H1 (cell line): Measurements from ENCODE around the gene PEX14. TPM values are rescaled to one million over a fixed set of nuclear protein-coding genes. Genes with fewer than 3 reads are reported as not detected.

ENCODE experiments used
- CTCF ChIA-PET: fragments of 300-600 bp; sonication (Branson Sonifier 250); formaldehyde crosslinking; loops from one replicate; lab custom pipeline; 2021; ENCODE audit not compliant: partially characterized antibody; lab: Charles Lee
- POLR2A ChIA-PET: fragments of 300-600 bp; sonication (Branson Sonifier 250); formaldehyde crosslinking; loops from one replicate; lab custom pipeline; 2021; ENCODE audit warnings: inconsistent platforms; ENCODE audit not compliant: partially characterized antibody; lab: Charles Lee
- DNase-seq, 2 experiments: peaks; one replicate each; pipeline versions ENCODE4 v3.0.0 to v3.0.0-alpha.2; 2010 to 2022; ENCODE audit warnings: low spot score in 2 of 2, low read depth in 1 of 2, mixed read lengths in 1 of 2
- FAIRE-seq: peaks from 2 replicates; lab custom pipeline; 2011; peaks lifted over from hg19 to GRCh38; lab: Jason Lieb, UNC
- H2AFZ ChIP-seq: 2 replicates; pipeline ENCODE4 v1.8.1; 2012; ENCODE audit warnings: low read length, inconsistent platforms
- H2AK5ac ChIP-seq: 2 replicates; pipeline ENCODE4 v1.6.1; 2013; ENCODE audit warnings: low read depth, low read length
- H2BK120ac ChIP-seq: replicated peaks from 2 replicates; pipeline ENCODE3; 2013; ENCODE audit warnings: low read depth, low read length, inconsistent platforms
- H2BK12ac ChIP-seq: 2 replicates; pipeline ENCODE4 v1.6.1; 2013; ENCODE audit warnings: low read depth, low read length
- H2BK15ac ChIP-seq: 2 replicates; pipeline ENCODE4 v1.6.1; 2013; ENCODE audit warnings: low read length
- H2BK20ac ChIP-seq: 2 replicates; pipeline ENCODE4 v1.6.1; 2013; ENCODE audit warnings: low read length
- H2BK5ac ChIP-seq: 2 replicates; pipeline ENCODE4 v1.6.1; 2013; ENCODE audit warnings: low read depth, low read length
- H3K14ac ChIP-seq: 2 replicates; pipeline ENCODE4 v1.6.1; 2013; ENCODE audit warnings: inconsistent platforms; ENCODE audit not compliant: insufficient read length
- H3K18ac ChIP-seq: 2 replicates; pipeline ENCODE4 v1.6.1; 2013; ENCODE audit warnings: low read length; ENCODE audit errors: extremely low read depth
- H3K23ac ChIP-seq: 2 replicates; pipeline ENCODE4 v1.6.1; 2013; ENCODE audit warnings: inconsistent platforms; ENCODE audit not compliant: insufficient read length
- H3K23me2 ChIP-seq: 2 replicates; pipeline ENCODE4 v1.6.1; 2013; ENCODE audit warnings: low read depth, low read length
- H3K27ac ChIP-seq: 2 replicates; pipeline ENCODE4 v1.6.1; 2011; ENCODE audit warnings: low read depth, low read length, inconsistent platforms
- H3K27me3 ChIP-seq, 4 experiments: replicated peaks in 1 of 4; 1 replicate in 1 of 4; 2 replicates in 3 of 4; pipeline versions ENCODE4 v1.6.1 to v1.8.1; 2011 to 2013; ENCODE audit warnings: low read length in 3 of 4, mild to moderate bottlenecking in 3 of 4, inconsistent platforms in 2 of 4, mixed read lengths in 2 of 4, moderate library complexity in 1 of 4; ENCODE audit not compliant: control insufficient read depth in 3 of 4, insufficient read depth in 3 of 4; ENCODE audit errors: extremely low read depth in 1 of 4
- H3K36me3 ChIP-seq, 4 experiments: 2 replicates each; pipeline versions ENCODE4 v1.6.1 to v1.8.1; 2011 to 2013; ENCODE audit warnings: mild to moderate bottlenecking in 4 of 4, low read length in 3 of 4, moderate library complexity in 2 of 4, control low read depth in 1 of 4, inconsistent platforms in 1 of 4; ENCODE audit not compliant: insufficient read depth in 4 of 4, control insufficient read depth in 2 of 4
- H3K4ac ChIP-seq: replicated peaks from 2 replicates; pipeline ENCODE3; 2013; ENCODE audit warnings: low read length, low read depth, mixed read lengths, inconsistent platforms; ENCODE audit not compliant: insufficient read length
- H3K4me1 ChIP-seq, 4 experiments: replicated peaks in 1 of 4; 1 replicate in 1 of 4; 2 replicates in 3 of 4; pipeline versions ENCODE4 v1.6.1 to v1.8.1; 2011 to 2013; ENCODE audit warnings: low read length in 3 of 4, inconsistent platforms in 2 of 4, mixed read lengths in 1 of 4; ENCODE audit not compliant: insufficient read depth in 4 of 4, control insufficient read depth in 3 of 4
- H3K4me2 ChIP-seq, 2 experiments: 2 replicates each; pipeline versions ENCODE4 v1.6.1 to v1.8.1; 2011 to 2013; ENCODE audit warnings: low read depth in 2 of 2, low read length in 2 of 2, control low read depth in 1 of 2, inconsistent platforms in 1 of 2, mild to moderate bottlenecking in 1 of 2; ENCODE audit not compliant: insufficient read depth in 1 of 2
- H3K4me3 ChIP-seq, 4 experiments: fragments of 200-600, 300-600 bp in 1 of 4; sonication (generic), shearing (Covaris generic), sonication (Bioruptor Twin) in 1 of 4; 2 replicates each; pipeline versions ENCODE4 v1.5.1 to v1.8.1; 2011 to 2016; ENCODE audit warnings: low read length in 4 of 4, low read depth in 3 of 4, control low read depth in 2 of 4, inconsistent platforms in 2 of 4, mild to moderate bottlenecking in 2 of 4, mixed read lengths in 1 of 4, moderate library complexity in 1 of 4; ENCODE audit not compliant: insufficient read depth in 2 of 4; ENCODE audit errors: extremely low read depth in 1 of 4
- H3K56ac ChIP-seq: replicated peaks from 2 replicates; pipeline ENCODE3; 2013; ENCODE audit warnings: low read depth, mild to moderate bottlenecking, mixed read lengths, low read length, inconsistent platforms; ENCODE audit not compliant: insufficient read length
- H3K79me1 ChIP-seq: 2 replicates; pipeline ENCODE4 v1.6.1; 2013; ENCODE audit warnings: low read depth, low read length, control low read depth
- H3K79me2 ChIP-seq, 2 experiments: 2 replicates each; pipeline versions ENCODE4 v1.6.1 to v1.8.1; 2012 to 2013; ENCODE audit warnings: low read length in 2 of 2, mild to moderate bottlenecking in 2 of 2, inconsistent platforms in 1 of 2; ENCODE audit not compliant: insufficient read depth in 2 of 2, control insufficient read depth in 1 of 2
- H3K9ac ChIP-seq, 4 experiments: replicated peaks in 1 of 4; 1 replicate in 1 of 4; 2 replicates in 3 of 4; pipeline versions ENCODE4 v1.6.1 to v1.8.1; 2011 to 2013; ENCODE audit warnings: low read depth in 3 of 4, low read length in 3 of 4, control low read depth in 2 of 4, mild to moderate bottlenecking in 2 of 4, moderate library complexity in 2 of 4, inconsistent platforms in 1 of 4; ENCODE audit errors: extremely low read depth in 1 of 4
- H3K9me3 ChIP-seq, 2 experiments: 2 replicates each; pipeline versions ENCODE4 v1.6.1 to v1.8.1; 2012 to 2013; ENCODE audit warnings: mild to moderate bottlenecking in 2 of 2, moderate library complexity in 2 of 2, control low read depth in 1 of 2, inconsistent platforms in 1 of 2, low read depth in 1 of 2, low read length in 1 of 2, mixed read lengths in 1 of 2; ENCODE audit not compliant: insufficient read depth in 2 of 2
- H4K20me1 ChIP-seq, 2 experiments: replicated peaks in 1 of 2; 2 replicates each; pipeline versions ENCODE3 to v1.8.1; 2011 to 2013; ENCODE audit warnings: inconsistent platforms in 2 of 2, low read length in 2 of 2, mild to moderate bottlenecking in 1 of 2; ENCODE audit not compliant: insufficient read depth in 2 of 2, control insufficient read depth in 1 of 2
- H4K5ac ChIP-seq: 2 replicates; pipeline ENCODE4 v1.6.1; 2013; ENCODE audit warnings: low read length, low read depth, mixed read lengths, inconsistent platforms; ENCODE audit not compliant: insufficient read length
- H4K8ac ChIP-seq: 2 replicates; pipeline ENCODE4 v1.8.0; 2013; ENCODE audit warnings: mild to moderate bottlenecking, moderate library complexity, low read length, inconsistent platforms; ENCODE audit not compliant: insufficient read depth; ENCODE audit errors: extremely low read depth
- H4K91ac ChIP-seq: replicated peaks from 2 replicates; pipeline ENCODE3; 2013; ENCODE audit warnings: low read length, mixed read lengths, inconsistent platforms; ENCODE audit not compliant: insufficient read length
- CTBP2 ChIP-seq: IDR thresholded peaks from 2 replicates; pipeline ENCODE4 v1.7.0; 2011; ENCODE audit warnings: borderline replicate concordance, mild to moderate bottlenecking, moderate library complexity, mixed read lengths, low read length; ENCODE audit not compliant: insufficient read depth, insufficient read length
- WGBS, 2 experiments: shearing (Covaris generic) in 1 of 2; methylation state at CpG; one replicate each; pipeline versions ENCODE4 v1.1.6 to v1.1.7; 2013 to 2015; ENCODE audit warnings: low lambda C conversion rate in 2 of 2, mixed read lengths in 2 of 2, inconsistent platforms in 1 of 2, low coverage in 1 of 2, missing lambda C conversion rate in 1 of 2; ENCODE audit not compliant: insufficient replicate concordance in 2 of 2, insufficient coverage in 1 of 2, insufficient read length in 1 of 2; ENCODE audit errors: extremely low coverage in 1 of 2, missing lambda C conversion rate in 1 of 2; 5-methylcytosine and 5-hydroxymethylcytosine counted together
- polyA plus RNA-seq, 7 experiments: library from polyadenylated mRNA; depleted of rRNA in 3 of 7; stranded (reverse) in 5 of 7; unstranded in 2 of 7; fragments of >200 nt in 5 of 7; fragments of 200-250 nt in 2 of 7; gene quantifications; 1 replicate in 5 of 7; 2 replicates in 1 of 7; 4 replicates in 1 of 7; pipeline versions ENCODE4 v1.2.1 to v1.2.3, GENCODE V29; 2011 to 2013; ENCODE audit warnings: missing spikeins in 2 of 7, mixed read lengths in 2 of 7
- total RNA-seq: library from RNA; stranded (reverse); fragmentation: NEBNext Ultra II Directional; extraction: Animal tissue kit (Norgen Biotek cat#: 25700); gene quantifications from 2 replicates; pipeline ENCODE4 v1.2.1, GENCODE V29; 2021

Gene PEX14
- total and polyA plus RNA-seq, 2 of the 8 experiments (the other 6 are each of a cell fraction or from before 2014, with no cell fraction given): 13.0 to 19.8 TPM

- Histone ChIP-seq H2BK5ac (no peak overlapping the region), H2BK15ac (no peak overlapping the region), H3K23me2 (peaks cover 9% of the 10 kb centered on the region), H2AFZ (no peak overlapping the region), H3K27ac (no peak overlapping the region), H4K20me1 (no peaks in the 10 kb centered on the region), H3K4me3 (no peak overlapping the region), H3K9ac (no peak overlapping the region; a peak in 1 of 7 replicates), H3K4me2 (no peak overlapping the region; a peak in 1 of 4 replicates)
- no peak for DNase-seq
- no peak for FAIRE-seq
- no peak for TF ChIP-seq CTBP2
- TF ChIP-seq, all 59 proteins: peak for 0
- ChIA-PET CTCF (interaction anchor here (0.8 to 10.9 kb wide), 16 partner anchors 8 to 801 kb away, joined by 3 to 132 read pairs (median 4); partner anchors contain the start of genes CORT and PGD), POLR2A (interaction anchor here (1.0 to 3.7 kb wide), 6 partner anchors 8 to 29 kb away, joined by 3 to 23 read pairs (median 10); partner anchors contain the start of gene PGD)
- Histone ChIP-seq H3K27me3 (no peaks in the 10 kb centered on the region), H3K9me3 (no peaks in the 10 kb centered on the region), H4K8ac (no peak overlapping the region), H4K91ac (no peak overlapping the region), H3K4ac (no peak overlapping the region), H3K23ac (no peak overlapping the region), H3K14ac (no peak overlapping the region), H3K18ac (no peak overlapping the region), H3K79me2 (no peaks in the 10 kb centered on the region), H3K79me1 (no peaks in the 10 kb centered on the region), H2AK5ac (no peak overlapping the region), H2BK12ac (no peak overlapping the region), H2BK20ac (no peak overlapping the region), H2BK120ac (no peak overlapping the region), H3K56ac (no peak overlapping the region), H4K5ac (no peak overlapping the region), H3K36me3 (no peaks in the 10 kb centered on the region), H3K4me1 (peaks cover 0 to 5% (median under 1%) of the 10 kb centered on the region in 4 experiments; a peak in 4 of 7 replicates)
- WGBS, 2 experiments: 78% methylated on average over 5 of the region's 5 CpGs; no CpG with 5 or more reads in 1 of the 2 experiments
Observed at GRCh38 chr1:10428984-10429383, 45.8 kb upstream of the PEX14 start.
